Tibial nerve (tissue), 4 donors: Measurements from ENCODE around the gene GNB2. TPM values are rescaled to one million over a fixed set of nuclear protein-coding genes. Genes with fewer than 3 reads are reported as not detected.

Experiments used
- DNase-seq, 2 donors: peaks; one replicate each; pipeline ENCODE4 v3.0.0-alpha.2; 2019; ENCODE audit warnings: low spot score in 2 of 2
- H3K27ac ChIP-seq, 4 donors: fragments of 200-600 bp; sonication (generic) in 3 of 4; one replicate each; pipeline ENCODE4 v1.5.1; 2017 to 2019; ENCODE audit warnings: mild to moderate bottlenecking in 1 of 4
- H3K27me3 ChIP-seq, 2 donors: fragments of 200-600 bp; sonication (generic) in 1 of 2; one replicate each; pipeline versions ENCODE4 v1.5.1 to v1.6.0; 2017 to 2019
- H3K36me3 ChIP-seq, 3 donors: fragments of 200-600 bp; sonication (generic); one replicate each; pipeline ENCODE4 v1.5.1; 2018 to 2019
- H3K4me1 ChIP-seq, 4 donors: fragments of 200-600 bp; sonication (generic) in 3 of 4; one replicate each; pipeline ENCODE4 v1.5.1; 2017 to 2019
- H3K4me3 ChIP-seq, 4 donors: fragments of 200-600 bp; sonication (generic) in 3 of 4; one replicate each; pipeline ENCODE4 v1.5.1; 2017 to 2019; ENCODE audit warnings: mild to moderate bottlenecking in 1 of 4, moderate library complexity in 1 of 4
- H3K9me3 ChIP-seq, 4 donors: fragments of 200-600 bp; sonication (generic) in 3 of 4; one replicate each; pipeline ENCODE4 v1.5.1; 2017 to 2019
- EP300 ChIP-seq, 2 donors: sonication (generic); formaldehyde crosslinking; IDR thresholded peaks; one replicate each; pipeline ENCODE4 v1.6.1; 2017; ENCODE audit warnings: antibody characterized with exemption in 2 of 2, mild to moderate bottlenecking in 1 of 2
- POLR2A ChIP-seq, 2 donors: fragments of 450-650 bp; IDR thresholded peaks; one replicate each; pipeline ENCODE4 v1.6.1; 2017; ENCODE audit warnings: antibody characterized with exemption in 2 of 2, mild to moderate bottlenecking in 2 of 2, moderate library complexity in 2 of 2
- WGBS, 2 donors: methylation state at CpG; one replicate each; pipeline ENCODE4 v1.1.5; 2018; 5-methylcytosine and 5-hydroxymethylcytosine counted together
- total RNA-seq, 4 donors: library from RNA; depleted of rRNA; stranded (reverse); fragments of >200 nt; gene quantifications; one replicate each; pipeline ENCODE4 v1.1.0, GENCODE V29; 2016
- TF ChIP-seq, protein P1 (sequence below), 5 experiments: fragments of 200-600 bp in 3 of 5; fragments of 450-650 bp in 2 of 5; sonication (generic) in 3 of 5; IDR thresholded peaks; one replicate each; pipeline ENCODE4 v1.5.1; 2016 to 2019; ENCODE audit warnings: antibody characterized with exemption in 5 of 5, mild to moderate bottlenecking in 3 of 5, moderate library complexity in 2 of 5

Gene GNB2
- total RNA-seq, 4 donors from 2014 or later = 185 to 290 (median 248) TPM

DNA sequence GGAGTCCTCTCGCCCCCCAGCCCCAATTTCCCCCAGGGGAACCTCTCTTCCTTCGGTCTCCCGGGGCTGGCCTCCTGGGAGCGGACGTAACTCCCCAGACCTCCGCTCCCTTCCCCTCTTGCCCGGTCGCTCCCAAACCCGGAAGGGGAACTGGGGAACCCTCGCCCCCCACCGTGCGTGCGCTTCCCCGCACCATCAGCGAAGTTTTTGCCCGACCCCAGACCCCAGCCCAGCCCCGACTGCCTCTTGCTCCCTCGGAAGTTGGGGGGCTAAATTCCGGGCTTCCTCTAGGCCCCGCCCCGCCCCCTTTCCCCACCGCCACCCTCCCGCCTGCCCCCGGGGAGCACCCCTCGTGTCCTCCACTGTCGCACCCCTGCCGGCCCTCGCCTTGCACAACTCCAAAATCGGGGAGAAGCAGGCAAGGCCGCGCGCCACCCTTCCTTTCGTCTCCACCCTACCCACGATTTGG, 436 bp downstream of the GNB2 start:
- H3K27me3 ChIP-seq = no peaks in the 10 kb centered on the region
- DNase-seq = peak in 1 of 2 donors; percentile 54

DNA sequence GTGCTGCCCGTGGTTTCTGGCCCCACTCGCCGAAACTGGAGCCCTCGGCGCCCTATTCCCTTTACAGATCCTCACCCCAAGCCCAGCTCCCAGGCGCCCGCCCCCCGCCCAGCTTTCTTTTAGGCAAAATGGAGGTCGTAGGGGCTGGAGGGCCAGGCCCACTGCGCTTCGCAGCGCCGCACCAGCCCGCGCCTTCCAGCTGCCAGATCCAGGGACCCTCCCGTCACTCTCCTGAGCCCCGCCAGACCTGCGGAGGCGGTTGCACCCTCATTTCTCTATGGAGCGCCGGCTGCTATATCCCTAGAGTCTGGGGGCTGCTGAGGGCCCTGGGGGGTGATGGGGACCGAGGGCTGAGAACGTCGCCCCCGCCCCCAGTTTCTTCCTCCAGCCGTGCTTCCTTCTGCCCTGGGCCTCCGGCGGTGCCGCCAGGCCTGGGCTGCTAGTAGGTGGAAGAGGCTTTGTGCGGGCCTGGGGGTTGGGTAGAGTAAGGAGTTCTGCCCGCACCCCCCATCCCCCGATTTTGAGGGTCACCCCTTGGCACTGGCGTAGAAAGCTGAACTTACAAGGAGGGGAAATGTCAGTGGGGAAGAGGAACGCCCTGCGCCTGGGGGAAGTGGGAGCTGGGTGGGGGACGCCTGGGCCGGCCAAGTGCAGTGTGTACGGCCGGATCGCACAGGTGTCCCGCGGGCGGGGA, 1.0 kb downstream of the GNB2 start:
- no peak for DNase-seq
- Histone ChIP-seq H3K27me3 (no peaks in the 10 kb centered on the region), H3K27ac (peak overlapping the region; percentile 97 to 99 (median 98)), H3K36me3 (peaks cover 8 to 32% (median 23%) of the 10 kb centered on the region in 3 donors), H3K4me3 (peak overlapping the region; percentile 91 to 100 (median 96)), H3K9me3 (no peaks in the 10 kb centered on the region), H3K4me1 (peaks cover 0 to 46% (median 21%) of the 10 kb centered on the region in 4 donors)
- 1% methylated on average over 39 to 43 of the region's 43 CpGs for WGBS, 2 donors
- TF ChIP-seq, protein P1, sequence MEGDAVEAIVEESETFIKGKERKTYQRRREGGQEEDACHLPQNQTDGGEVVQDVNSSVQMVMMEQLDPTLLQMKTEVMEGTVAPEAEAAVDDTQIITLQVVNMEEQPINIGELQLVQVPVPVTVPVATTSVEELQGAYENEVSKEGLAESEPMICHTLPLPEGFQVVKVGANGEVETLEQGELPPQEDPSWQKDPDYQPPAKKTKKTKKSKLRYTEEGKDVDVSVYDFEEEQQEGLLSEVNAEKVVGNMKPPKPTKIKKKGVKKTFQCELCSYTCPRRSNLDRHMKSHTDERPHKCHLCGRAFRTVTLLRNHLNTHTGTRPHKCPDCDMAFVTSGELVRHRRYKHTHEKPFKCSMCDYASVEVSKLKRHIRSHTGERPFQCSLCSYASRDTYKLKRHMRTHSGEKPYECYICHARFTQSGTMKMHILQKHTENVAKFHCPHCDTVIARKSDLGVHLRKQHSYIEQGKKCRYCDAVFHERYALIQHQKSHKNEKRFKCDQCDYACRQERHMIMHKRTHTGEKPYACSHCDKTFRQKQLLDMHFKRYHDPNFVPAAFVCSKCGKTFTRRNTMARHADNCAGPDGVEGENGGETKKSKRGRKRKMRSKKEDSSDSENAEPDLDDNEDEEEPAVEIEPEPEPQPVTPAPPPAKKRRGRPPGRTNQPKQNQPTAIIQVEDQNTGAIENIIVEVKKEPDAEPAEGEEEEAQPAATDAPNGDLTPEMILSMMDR (IDR thresholded peaks at IDR 0.05) = no peak
- TF ChIP-seq EP300 (IDR thresholded peaks at IDR 0.05) = no peak
- no peak for TF ChIP-seq POLR2A (IDR thresholded peaks at IDR 0.05)

More for the DNA sequence above, 436 bp downstream of the GNB2 start:
- WGBS, 2 donors = 1% methylated on average over 26 to 32 of the region's 34 CpGs
- Histone ChIP-seq H3K4me3 (peak overlapping the region; percentile 91 to 100 (median 96)), H3K4me1 (peaks cover 0 to 41% (median 15%) of the 10 kb centered on the region in 4 donors), H3K9me3 (no peaks in the 10 kb centered on the region), H3K36me3 (peaks cover 6 to 27% (median 23%) of the 10 kb centered on the region in 3 donors), H3K27ac (peak overlapping the region; percentile 97 to 99 (median 98))
- no peak for TF ChIP-seq POLR2A (IDR thresholded peaks at IDR 0.05)

DNA sequence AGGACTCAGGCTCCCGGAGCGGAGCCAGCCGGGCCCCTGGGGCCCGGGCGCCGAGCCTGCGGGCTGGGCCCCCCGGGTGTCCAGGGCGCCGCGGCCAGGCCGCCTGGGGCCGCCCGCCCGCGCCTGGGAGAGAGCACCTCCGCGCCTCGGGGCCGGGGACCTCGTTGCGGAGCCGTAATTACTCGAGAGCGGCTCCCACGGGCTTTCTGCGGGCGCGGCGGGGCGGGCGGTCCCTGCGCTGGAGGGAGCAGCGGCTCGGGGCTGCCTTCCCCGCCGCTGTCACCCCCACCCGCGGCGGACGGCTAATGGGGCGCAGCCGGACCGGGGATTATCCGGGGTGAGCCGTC, 1.5 kb downstream of the GNB2 start:
- H3K9me3 ChIP-seq = no peaks in the 10 kb centered on the region
- peak overlapping the region; percentile 91 to 100 (median 96) for H3K4me3 ChIP-seq
- DNase-seq = no peak
- peak overlapping the region; percentile 97 to 99 (median 98) for H3K27ac ChIP-seq
- H3K36me3 ChIP-seq = peaks cover 8 to 35% (median 23%) of the 10 kb centered on the region in 3 donors
- H3K4me1 ChIP-seq = peaks cover 0 to 52% (median 25%) of the 10 kb centered on the region in 4 donors
- H3K27me3 ChIP-seq = no peaks in the 10 kb centered on the region
- 0% methylated on average over 5 to 44 of the region's 46 CpGs for WGBS, 2 donors
- no peak for TF ChIP-seq POLR2A (IDR thresholded peaks at IDR 0.05)
- TF ChIP-seq EP300 (IDR thresholded peaks at IDR 0.05) = no peak
- TF ChIP-seq, protein P1 (IDR thresholded peaks at IDR 0.05) = no peak

DNA sequence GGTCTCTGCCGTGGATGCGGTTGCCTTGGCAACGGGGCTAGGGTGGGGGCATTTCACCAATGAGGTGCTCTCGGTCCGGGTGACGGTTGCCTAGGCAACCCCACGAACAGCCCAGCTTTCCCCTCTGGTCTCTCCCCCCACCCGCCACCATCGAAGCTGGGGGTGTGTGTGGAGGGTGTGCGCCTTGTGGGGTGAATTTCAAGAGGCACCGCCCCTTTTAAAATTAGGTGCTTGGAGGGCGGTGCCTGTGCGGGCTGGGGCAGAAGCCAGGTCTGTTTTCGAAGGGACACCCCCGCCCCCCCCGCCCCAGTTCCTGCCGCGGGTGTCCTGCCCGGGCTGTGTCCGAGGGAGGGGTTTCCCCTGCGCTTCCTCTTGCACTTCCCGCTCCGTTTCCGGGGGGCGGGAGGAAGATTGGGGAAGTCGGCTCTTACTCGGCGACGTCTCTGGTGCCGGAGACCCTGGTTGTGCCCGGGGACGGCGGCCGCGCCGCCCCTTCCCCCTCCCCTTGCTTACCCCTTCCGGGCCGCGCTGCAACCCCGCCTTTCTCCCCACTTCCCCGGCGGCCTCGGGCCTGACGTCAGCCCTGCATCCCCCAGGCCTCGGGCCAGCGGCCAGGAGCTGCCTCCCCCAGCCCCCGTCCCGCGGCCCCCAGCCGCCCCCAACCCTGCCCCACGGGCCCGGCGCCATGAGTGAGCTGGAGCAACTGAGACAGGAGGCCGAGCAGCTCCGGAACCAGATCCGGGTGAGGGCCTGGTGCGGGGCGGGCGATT, 2.2 kb downstream of the GNB2 start:
- 1 to 2% methylated on average over 33 to 41 of the region's 59 CpGs for WGBS, 2 donors

More for the DNA sequence above, 2.2 kb downstream of the GNB2 start:
- DNase-seq = peak; percentile 71 to 78
- no peaks in the 10 kb centered on the region for H3K27me3 ChIP-seq
- peaks cover 8 to 35% (median 23%) of the 10 kb centered on the region in 3 donors for H3K36me3 ChIP-seq
- H3K4me1 ChIP-seq = peaks cover 0 to 59% (median 31%) of the 10 kb centered on the region in 4 donors
- peak overlapping the region; percentile 97 to 99 (median 98) for H3K27ac ChIP-seq
- peak in 1 of 2 donors; percentile 44 for TF ChIP-seq POLR2A (IDR thresholded peaks at IDR 0.05)
- TF ChIP-seq EP300 (IDR thresholded peaks at IDR 0.05) = peak; percentile 29 to 76
- TF ChIP-seq, protein P1 (IDR thresholded peaks at IDR 0.05) = no peak
- no peaks in the 10 kb centered on the region for H3K9me3 ChIP-seq
- H3K4me3 ChIP-seq = peak overlapping the region; percentile 91 to 100 (median 96)
